Adrenal gland (tissue), 12 donors: ENCODE measurements around the gene SLC9A5. TPM values are rescaled to one million over a fixed set of nuclear protein-coding genes. Genes with fewer than 3 reads are reported as not detected.

Source experiments
- DNase-seq, 7 donors: peaks; one replicate each; pipeline ENCODE4 v3.0.0-alpha.2; 2019 to 2020
- H3K27ac ChIP-seq, 5 donors: fragments of 200-600 bp; sonication (generic) in 4 of 5; 1 replicate in 3 of 5; 2 replicates in 2 of 5; pipeline versions ENCODE4 v1.5.1 to v1.8.0; 2016 to 2020; ENCODE audit warnings: mild to moderate bottlenecking in 1 of 5
- H3K27me3 ChIP-seq: fragments of 200-600 bp; 2 replicates; pipeline ENCODE4 v1.8.0; 2021
- H3K36me3 ChIP-seq, 2 donors: fragments of 200-600 bp; replicated peaks in 1 of 2; 1 replicate in 1 of 2; 2 replicates in 1 of 2; pipeline versions ENCODE4 v1.5.1 to v1.8.0; 2018 to 2022
- H3K4me1 ChIP-seq, 2 donors: fragments of 200-600 bp; replicated peaks in 1 of 2; 1 replicate in 1 of 2; 2 replicates in 1 of 2; pipeline versions ENCODE4 v1.5.1 to v1.8.0; 2018 to 2021
- H3K4me3 ChIP-seq, 4 donors: fragments of 200-600 bp; sonication (generic) in 3 of 4; one replicate each; pipeline ENCODE4 v1.5.1; 2016 to 2018
- H3K9me3 ChIP-seq, 3 donors: fragments of 200-600 bp; sonication (generic) in 1 of 3; replicated peaks in 1 of 3; 1 replicate in 2 of 3; 2 replicates in 1 of 3; pipeline versions ENCODE4 v1.5.1 to v1.8.0; 2016 to 2021
- CTCF ChIP-seq, 6 experiments: fragments of 450-650 bp in 4 of 6; fragments of 200-600 bp in 2 of 6; sonication (generic) in 1 of 6; IDR thresholded peaks; 1 replicate in 5 of 6; 2 replicates in 1 of 6; pipeline versions ENCODE4 v1.5.1 to v1.8.0; 2016 to 2021; ENCODE audit warnings: antibody characterized with exemption in 6 of 6, mild to moderate bottlenecking in 2 of 6, moderate library complexity in 1 of 6
- POLR2A ChIP-seq, 2 donors: fragments of 450-650 bp; IDR thresholded peaks; one replicate each; pipeline ENCODE4 v1.6.1; 2017; ENCODE audit warnings: antibody characterized with exemption in 2 of 2, mild to moderate bottlenecking in 2 of 2, moderate library complexity in 1 of 2
- WGBS, 4 donors: extraction: QIAGEN DNeasy Blood & Tissue Kit in 2 of 4; methylation state at CpG; one replicate each; pipeline versions ENCODE4 v1.1.5 to v1.1.7; 2013 to 2017; 5-methylcytosine and 5-hydroxymethylcytosine counted together
- intact Hi-C, 2 donors: fragments of 100-400 bp; cut with DNase I; formaldehyde crosslinking; loops; one replicate each; pipeline versions ENCODE4 v1.14.1 to v1.15.0; 2022 to 2023
- polyA plus RNA-seq, 3 donors: library from polyadenylated mRNA; stranded (reverse); fragments of 200-250 nt in 2 of 3; fragments of 350-450 nt in 1 of 3; fragmentation: Illumina TruSeq in 1 of 3; extraction: RNeasy Lipid Tissue Mini Kit (QIAGEN cat#74804) in 1 of 3; gene quantifications; one replicate each; pipeline ENCODE4 v1.2.3, GENCODE V29; 2013 to 2014
- total RNA-seq, 9 donors: library from RNA; depleted of rRNA in 4 of 9; stranded (reverse); fragments of >200 nt in 4 of 9; fragments of 120-200 nt in 1 of 9; fragmentation: NEBNext Ultra II Directional in 1 of 9; extraction: Animal tissue kit (Norgen Biotek cat#: 25700) in 1 of 9; gene quantifications; one replicate each; pipeline versions ENCODE4 v1.1.0 to v1.2.4, GENCODE V29; 2013 to 2023
- donor health status: healthy with polysubstance abuse.
- donor health status: Bipolar disorder and iron deficiency.
- donor health status: DM: yes; HTN: yes; CAD: no.
- donor health status: DM: no; HTN: no; CAD: no.
- donor health status: DM: no; HTN: no; CAD: no.
- donor health status: DM: yes; HTN: yes; CAD: no.

Gene SLC9A5
- total and polyA plus RNA-seq, 12 donors = 0.09 to 2.8 (median 0.83) TPM; not detected in 1

GRCh38 chr16:67249178-67250044, 632 bp downstream of the SLC9A5 start:
- H3K27me3 ChIP-seq = peaks cover 5% of the 10 kb centered on the region
- H3K9me3 ChIP-seq = no peaks in the 10 kb centered on the region
- H3K36me3 ChIP-seq = no peaks in the 10 kb centered on the region
- TF ChIP-seq CTCF (IDR thresholded peaks at IDR 0.05) (no peak), POLR2A (IDR thresholded peaks at IDR 0.05) (no peak)
- no peak overlapping the region for H3K27ac ChIP-seq
- WGBS, 4 donors = 26 to 49% (median 37%) methylated on average over 9 to 22 of the region's 22 CpGs
- H3K4me1 ChIP-seq = peaks cover 27 to 32% of the 10 kb centered on the region in 2 donors
- DNase-seq = peak in 3 of 7 donors; percentile 16 to 22 (median 19)
- intact Hi-C loops = no loop called here
- H3K4me3 ChIP-seq = peak overlapping the region in 2 of 4 donors; percentile 18 to 89

GRCh38 chr16:67250045-67250327, 1.2 kb downstream of the SLC9A5 start:
- intact Hi-C loops = no loop called here
- peak in 1 of 7 donors; percentile 4 for DNase-seq
- Histone ChIP-seq H3K27me3 (peaks cover 5% of the 10 kb centered on the region), H3K27ac (no peak overlapping the region), H3K9me3 (no peaks in the 10 kb centered on the region), H3K4me1 (peaks cover 21 to 26% of the 10 kb centered on the region in 2 donors), H3K36me3 (no peaks in the 10 kb centered on the region), H3K4me3 (no peak overlapping the region)
- no peak for TF ChIP-seq CTCF (IDR thresholded peaks at IDR 0.05)
- WGBS, 4 donors = 71 to 85% (median 81%) methylated on average over 4 of the region's 4 CpGs

GRCh38 chr16:67252609-67253497, 4.1 kb downstream of the SLC9A5 start:
- Histone ChIP-seq H3K27me3 (peaks cover 5% of the 10 kb centered on the region), H3K36me3 (no peaks in the 10 kb centered on the region), H3K4me1 (peaks cover 12 to 13% of the 10 kb centered on the region in 2 donors), H3K4me3 (no peak overlapping the region), H3K27ac (no peak overlapping the region), H3K9me3 (no peaks in the 10 kb centered on the region)
- DNase-seq = peak in 1 of 7 donors; percentile 6
- intact Hi-C loops = no loop called here
- no peak for TF ChIP-seq POLR2A (IDR thresholded peaks at IDR 0.05)
- no peak for TF ChIP-seq CTCF (IDR thresholded peaks at IDR 0.05)
- 76 to 94% (median 88%) methylated on average over 2 to 4 of the region's 4 CpGs for WGBS, 4 donors

GRCh38 chr16:67254801-67255552, 6.2 kb downstream of the SLC9A5 start:
- Histone ChIP-seq H3K4me3 (no peak overlapping the region), H3K4me1 (no peaks in the 10 kb centered on the region), H3K36me3 (no peaks in the 10 kb centered on the region), H3K9me3 (no peaks in the 10 kb centered on the region), H3K27ac (no peak overlapping the region), H3K27me3 (no peaks in the 10 kb centered on the region)
- TF ChIP-seq CTCF (IDR thresholded peaks at IDR 0.05) (no peak), POLR2A (IDR thresholded peaks at IDR 0.05) (no peak)
- WGBS, 4 donors = 85 to 96% (median 90%) methylated on average over 8 to 18 of the region's 18 CpGs
- no peak for DNase-seq
- intact Hi-C loops = no loop called here
